GM23338 (cell line): ENCODE results near the gene PCMT1.

Experiments
- CTCF ChIP-seq, 2 experiments: fragments of 200-600 bp in 1 of 2; sonication (generic) in 1 of 2; conservative IDR thresholded peaks; 2 replicates each; pipeline versions ENCODE4 v1.5.1 to v1.6.1; 2016 to 2017; ENCODE audit warnings: antibody characterized with exemption in 2 of 2, low read depth in 2 of 2, mild to moderate bottlenecking in 2 of 2, moderate library complexity in 1 of 2
- EZH2 ChIP-seq: fragments of 200-600 bp; sonication (generic); IDR thresholded peaks from one replicate; pipeline ENCODE4 v1.8.0; 2017; ENCODE audit warnings: antibody characterized with exemption, mild to moderate bottlenecking, low read depth; ENCODE audit not compliant: unreplicated experiment
- TF ChIP-seq, protein P1 (sequence below): fragments of 250-450 bp; sonication (Bioruptor Pico); IDR thresholded peaks from 2 replicates; pipeline ENCODE4 v1.5.0; 2020; ENCODE audit warnings: mild to moderate bottlenecking, moderate library complexity
- TF ChIP-seq, protein P2 (sequence below): IDR thresholded peaks from one replicate; pipeline ENCODE4 v1.6.1; 2018; ENCODE audit warnings: antibody characterized with exemption; ENCODE audit not compliant: unreplicated experiment

- TF ChIP-seq, protein P1, sequence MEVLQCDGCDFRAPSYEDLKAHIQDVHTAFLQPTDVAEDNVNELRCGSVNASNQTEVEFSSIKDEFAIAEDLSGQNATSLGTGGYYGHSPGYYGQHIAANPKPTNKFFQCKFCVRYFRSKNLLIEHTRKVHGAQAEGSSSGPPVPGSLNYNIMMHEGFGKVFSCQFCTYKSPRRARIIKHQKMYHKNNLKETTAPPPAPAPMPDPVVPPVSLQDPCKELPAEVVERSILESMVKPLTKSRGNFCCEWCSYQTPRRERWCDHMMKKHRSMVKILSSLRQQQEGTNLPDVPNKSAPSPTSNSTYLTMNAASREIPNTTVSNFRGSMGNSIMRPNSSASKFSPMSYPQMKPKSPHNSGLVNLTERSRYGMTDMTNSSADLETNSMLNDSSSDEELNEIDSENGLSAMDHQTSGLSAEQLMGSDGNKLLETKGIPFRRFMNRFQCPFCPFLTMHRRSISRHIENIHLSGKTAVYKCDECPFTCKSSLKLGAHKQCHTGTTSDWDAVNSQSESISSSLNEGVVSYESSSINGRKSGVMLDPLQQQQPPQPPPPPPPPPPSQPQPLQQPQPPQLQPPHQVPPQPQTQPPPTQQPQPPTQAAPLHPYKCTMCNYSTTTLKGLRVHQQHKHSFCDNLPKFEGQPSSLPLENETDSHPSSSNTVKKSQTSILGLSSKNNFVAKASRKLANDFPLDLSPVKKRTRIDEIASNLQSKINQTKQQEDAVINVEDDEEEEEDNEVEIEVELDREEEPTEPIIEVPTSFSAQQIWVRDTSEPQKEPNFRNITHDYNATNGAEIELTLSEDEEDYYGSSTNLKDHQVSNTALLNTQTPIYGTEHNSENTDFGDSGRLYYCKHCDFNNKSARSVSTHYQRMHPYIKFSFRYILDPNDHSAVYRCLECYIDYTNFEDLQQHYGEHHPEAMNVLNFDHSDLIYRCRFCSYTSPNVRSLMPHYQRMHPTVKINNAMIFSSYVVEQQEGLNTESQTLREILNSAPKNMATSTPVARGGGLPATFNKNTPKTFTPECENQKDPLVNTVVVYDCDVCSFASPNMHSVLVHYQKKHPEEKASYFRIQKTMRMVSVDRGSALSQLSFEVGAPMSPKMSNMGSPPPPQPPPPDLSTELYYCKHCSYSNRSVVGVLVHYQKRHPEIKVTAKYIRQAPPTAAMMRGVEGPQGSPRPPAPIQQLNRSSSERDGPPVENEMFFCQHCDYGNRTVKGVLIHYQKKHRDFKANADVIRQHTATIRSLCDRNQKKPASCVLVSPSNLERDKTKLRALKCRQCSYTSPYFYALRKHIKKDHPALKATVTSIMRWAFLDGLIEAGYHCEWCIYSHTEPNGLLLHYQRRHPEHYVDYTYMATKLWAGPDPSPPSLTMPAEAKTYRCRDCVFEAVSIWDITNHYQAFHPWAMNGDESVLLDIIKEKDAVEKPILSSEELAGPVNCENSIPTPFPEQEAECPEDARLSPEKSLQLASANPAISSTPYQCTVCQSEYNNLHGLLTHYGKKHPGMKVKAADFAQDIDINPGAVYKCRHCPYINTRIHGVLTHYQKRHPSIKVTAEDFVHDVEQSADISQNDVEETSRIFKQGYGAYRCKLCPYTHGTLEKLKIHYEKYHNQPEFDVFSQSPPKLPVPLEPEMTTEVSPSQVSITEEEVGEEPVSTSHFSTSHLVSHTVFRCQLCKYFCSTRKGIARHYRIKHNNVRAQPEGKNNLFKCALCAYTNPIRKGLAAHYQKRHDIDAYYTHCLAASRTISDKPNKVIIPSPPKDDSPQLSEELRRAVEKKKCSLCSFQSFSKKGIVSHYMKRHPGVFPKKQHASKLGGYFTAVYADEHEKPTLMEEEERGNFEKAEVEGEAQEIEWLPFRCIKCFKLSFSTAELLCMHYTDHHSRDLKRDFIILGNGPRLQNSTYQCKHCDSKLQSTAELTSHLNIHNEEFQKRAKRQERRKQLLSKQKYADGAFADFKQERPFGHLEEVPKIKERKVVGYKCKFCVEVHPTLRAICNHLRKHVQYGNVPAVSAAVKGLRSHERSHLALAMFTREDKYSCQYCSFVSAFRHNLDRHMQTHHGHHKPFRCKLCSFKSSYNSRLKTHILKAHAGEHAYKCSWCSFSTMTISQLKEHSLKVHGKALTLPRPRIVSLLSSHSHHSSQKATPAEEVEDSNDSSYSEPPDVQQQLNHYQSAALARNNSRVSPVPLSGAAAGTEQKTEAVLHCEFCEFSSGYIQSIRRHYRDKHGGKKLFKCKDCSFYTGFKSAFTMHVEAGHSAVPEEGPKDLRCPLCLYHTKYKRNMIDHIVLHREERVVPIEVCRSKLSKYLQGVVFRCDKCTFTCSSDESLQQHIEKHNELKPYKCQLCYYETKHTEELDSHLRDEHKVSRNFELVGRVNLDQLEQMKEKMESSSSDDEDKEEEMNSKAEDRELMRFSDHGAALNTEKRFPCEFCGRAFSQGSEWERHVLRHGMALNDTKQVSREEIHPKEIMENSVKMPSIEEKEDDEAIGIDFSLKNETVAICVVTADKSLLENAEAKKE (CRISPR knock-in tag), result no peak
- TF ChIP-seq, protein P2, sequence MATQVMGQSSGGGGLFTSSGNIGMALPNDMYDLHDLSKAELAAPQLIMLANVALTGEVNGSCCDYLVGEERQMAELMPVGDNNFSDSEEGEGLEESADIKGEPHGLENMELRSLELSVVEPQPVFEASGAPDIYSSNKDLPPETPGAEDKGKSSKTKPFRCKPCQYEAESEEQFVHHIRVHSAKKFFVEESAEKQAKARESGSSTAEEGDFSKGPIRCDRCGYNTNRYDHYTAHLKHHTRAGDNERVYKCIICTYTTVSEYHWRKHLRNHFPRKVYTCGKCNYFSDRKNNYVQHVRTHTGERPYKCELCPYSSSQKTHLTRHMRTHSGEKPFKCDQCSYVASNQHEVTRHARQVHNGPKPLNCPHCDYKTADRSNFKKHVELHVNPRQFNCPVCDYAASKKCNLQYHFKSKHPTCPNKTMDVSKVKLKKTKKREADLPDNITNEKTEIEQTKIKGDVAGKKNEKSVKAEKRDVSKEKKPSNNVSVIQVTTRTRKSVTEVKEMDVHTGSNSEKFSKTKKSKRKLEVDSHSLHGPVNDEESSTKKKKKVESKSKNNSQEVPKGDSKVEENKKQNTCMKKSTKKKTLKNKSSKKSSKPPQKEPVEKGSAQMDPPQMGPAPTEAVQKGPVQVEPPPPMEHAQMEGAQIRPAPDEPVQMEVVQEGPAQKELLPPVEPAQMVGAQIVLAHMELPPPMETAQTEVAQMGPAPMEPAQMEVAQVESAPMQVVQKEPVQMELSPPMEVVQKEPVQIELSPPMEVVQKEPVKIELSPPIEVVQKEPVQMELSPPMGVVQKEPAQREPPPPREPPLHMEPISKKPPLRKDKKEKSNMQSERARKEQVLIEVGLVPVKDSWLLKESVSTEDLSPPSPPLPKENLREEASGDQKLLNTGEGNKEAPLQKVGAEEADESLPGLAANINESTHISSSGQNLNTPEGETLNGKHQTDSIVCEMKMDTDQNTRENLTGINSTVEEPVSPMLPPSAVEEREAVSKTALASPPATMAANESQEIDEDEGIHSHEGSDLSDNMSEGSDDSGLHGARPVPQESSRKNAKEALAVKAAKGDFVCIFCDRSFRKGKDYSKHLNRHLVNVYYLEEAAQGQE, result no peak
- TF ChIP-seq CTCF (conservative IDR thresholded peaks at IDR 0.05; ENCODE audit: low read depth in 2 of 2) (no peak), EZH2 (no peak)
Measured at GRCh38 chr6:149750136-149750609, 632 bp downstream of the PCMT1 start.
